ENCODE measurements around the gene TGFB1. TPM values are rescaled to one million over a fixed set of nuclear protein-coding genes. Genes with fewer than 3 reads are reported as not detected.

The TGFB1 gene
- total and polyA plus RNA-seq, 9 of the 15 experiments (the other 6 are each of a cell fraction or from before 2014, with no cell fraction given) = 0.24 to 159 (median 17.2) TPM

- TF ChIP-seq, protein P1, sequence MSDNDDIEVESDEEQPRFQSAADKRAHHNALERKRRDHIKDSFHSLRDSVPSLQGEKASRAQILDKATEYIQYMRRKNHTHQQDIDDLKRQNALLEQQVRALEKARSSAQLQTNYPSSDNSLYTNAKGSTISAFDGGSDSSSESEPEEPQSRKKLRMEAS (CRISPR knock-in tag; IDR thresholded peaks at IDR 0.05) = 0 out of 2 replicates have a peak, but pooled peaks have one; percentile 17
- TF ChIP-seq YY1 (IDR thresholded peaks at IDR 0.05; ENCODE audit: borderline replicate concordance in 1 of 3, control insufficient read depth in 1 of 3, extremely low read depth in 1 of 3, insufficient read depth in 3 of 3, insufficient read length in 1 of 3, insufficient replicate concordance in 2 of 3, low read depth in 1 of 3, low read length in 2 of 3) (peak in 2 of 3 experiments; percentile 70 to 81), TBP (optimal IDR thresholded peaks at IDR 0.05; ENCODE audit: low read depth, low read length) (no peak), ZNF140 (CRISPR knock-in tag; IDR thresholded peaks at IDR 0.05) (no peak), ILK (tag; IDR thresholded peaks at IDR 0.05; ENCODE audit: borderline replicate concordance, low read depth) (no peak), FIP1L1 (IDR thresholded peaks at IDR 0.05; ENCODE audit: low read depth, low read length, poor library complexity, severe bottlenecking) (no peak), KLF10 (CRISPR knock-in tag; IDR thresholded peaks at IDR 0.05) (no peak), ZNF551 (CRISPR knock-in tag; IDR thresholded peaks at IDR 0.05) (no peak), CAMTA2 (CRISPR knock-in tag; conservative IDR thresholded peaks at IDR 0.05) (0 out of 2 replicates have a peak, but pooled peaks have one; percentile 79), GTF2F1 (IDR thresholded peaks at IDR 0.05; ENCODE audit: low read depth, low read length) (no peak), ZBTB11 (CRISPR knock-in tag; IDR thresholded peaks at IDR 0.05) (peak in 1 of 3 experiments; percentile 78; a peak in 2 of 6 replicates), POLR3G (IDR thresholded peaks at IDR 0.05; ENCODE audit: extremely low read depth, insufficient read length, insufficient replicate concordance) (no peak), GMEB1 (CRISPR knock-in tag; IDR thresholded peaks at IDR 0.05) (peak; percentile 45), NCOA2 (IDR thresholded peaks at IDR 0.05; ENCODE audit: partially characterized antibody in 2 of 2) (no peak), ZNF124 (CRISPR knock-in tag; IDR thresholded peaks at IDR 0.05) (no peak), ZEB2 (IDR thresholded peaks at IDR 0.05) (peak; percentile 36; the same call in 1 of the 2 replicates)
- TF ChIP-seq, protein P2, sequence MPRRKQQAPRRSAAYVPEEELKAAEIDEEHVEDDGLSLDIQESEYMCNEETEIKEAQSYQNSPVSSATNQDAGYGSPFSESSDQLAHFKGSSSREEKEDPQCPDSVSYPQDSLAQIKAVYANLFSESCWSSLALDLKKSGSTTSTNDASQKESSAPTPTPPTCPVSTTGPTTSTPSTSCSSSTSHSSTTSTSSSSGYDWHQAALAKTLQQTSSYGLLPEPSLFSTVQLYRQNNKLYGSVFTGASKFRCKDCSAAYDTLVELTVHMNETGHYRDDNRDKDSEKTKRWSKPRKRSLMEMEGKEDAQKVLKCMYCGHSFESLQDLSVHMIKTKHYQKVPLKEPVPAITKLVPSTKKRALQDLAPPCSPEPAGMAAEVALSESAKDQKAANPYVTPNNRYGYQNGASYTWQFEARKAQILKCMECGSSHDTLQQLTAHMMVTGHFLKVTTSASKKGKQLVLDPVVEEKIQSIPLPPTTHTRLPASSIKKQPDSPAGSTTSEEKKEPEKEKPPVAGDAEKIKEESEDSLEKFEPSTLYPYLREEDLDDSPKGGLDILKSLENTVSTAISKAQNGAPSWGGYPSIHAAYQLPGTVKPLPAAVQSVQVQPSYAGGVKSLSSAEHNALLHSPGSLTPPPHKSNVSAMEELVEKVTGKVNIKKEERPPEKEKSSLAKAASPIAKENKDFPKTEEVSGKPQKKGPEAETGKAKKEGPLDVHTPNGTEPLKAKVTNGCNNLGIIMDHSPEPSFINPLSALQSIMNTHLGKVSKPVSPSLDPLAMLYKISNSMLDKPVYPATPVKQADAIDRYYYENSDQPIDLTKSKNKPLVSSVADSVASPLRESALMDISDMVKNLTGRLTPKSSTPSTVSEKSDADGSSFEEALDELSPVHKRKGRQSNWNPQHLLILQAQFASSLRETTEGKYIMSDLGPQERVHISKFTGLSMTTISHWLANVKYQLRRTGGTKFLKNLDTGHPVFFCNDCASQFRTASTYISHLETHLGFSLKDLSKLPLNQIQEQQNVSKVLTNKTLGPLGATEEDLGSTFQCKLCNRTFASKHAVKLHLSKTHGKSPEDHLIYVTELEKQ (CRISPR knock-in tag; IDR thresholded peaks at IDR 0.05) = no peak
Observed at GRCh38 chr19:41323430-41324125, 30.1 kb downstream of the TGFB1 start (continued).
